Measurements from ENCODE around the gene MAGI2. TPM values are rescaled to one million over a fixed set of nuclear protein-coding genes. Genes with fewer than 3 reads are reported as not detected.

MAGI2 gene
- total RNA-seq, 1 experiment from 2014 or later, result 0.22 TPM

DNA sequence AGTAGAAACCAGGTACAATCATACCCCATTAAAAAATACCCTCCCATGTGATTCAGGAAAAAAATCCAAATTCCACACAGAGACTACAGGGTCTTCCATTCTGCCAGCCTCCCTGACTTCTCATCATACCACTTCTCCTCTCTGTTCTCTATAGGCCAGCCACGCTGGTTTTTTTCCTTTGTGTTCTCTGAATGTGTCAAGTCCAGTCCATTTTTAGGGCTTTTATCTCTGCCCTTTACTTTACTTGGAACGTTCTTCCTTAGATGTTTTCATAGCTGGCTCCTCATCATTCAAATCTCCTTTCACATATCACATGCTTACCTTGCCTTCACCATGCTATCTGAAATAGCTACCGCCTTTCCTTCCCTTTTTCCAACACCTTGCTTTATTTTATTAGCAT is 1057.3 kb downstream of the MAGI2 start:
- Histone ChIP-seq H3K9ac (ENCODE audit: low read length) (no peak overlapping the region), H3K79me2 (ENCODE audit: insufficient read depth, low read length) (no peaks in the 10 kb centered on the region), H3K27ac (ENCODE audit: low read depth, low read length) (no peak overlapping the region), H3K27me3 (ENCODE audit: insufficient read depth, low read length) (peaks cover 49% of the 10 kb centered on the region; the same call in 1 of the 2 replicates), H3K36me3 (ENCODE audit: control insufficient read depth in 1 of 2, insufficient read depth in 2 of 2, low read length in 2 of 2) (no peaks in the 10 kb centered on the region), H3K4me3 (replicated peaks in 1 of 2; ENCODE audit: low read depth in 1 of 2, low read length in 2 of 2) (no peak overlapping the region), H3K9me2 (ENCODE audit: insufficient read depth) (no peaks in the 10 kb centered on the region), H3K4me2 (ENCODE audit: low read length) (no peak overlapping the region), H4K20me1 (ENCODE audit: insufficient read depth) (no peaks in the 10 kb centered on the region), H3K4me1 (ENCODE audit: control insufficient read depth in 1 of 2, insufficient read depth in 2 of 2, low read length in 2 of 2) (no peaks in the 10 kb centered on the region), H2AFZ (ENCODE audit: low read depth, low read length, poor library complexity, severe bottlenecking) (no peak overlapping the region), H3K9me3 (ENCODE audit: control insufficient read depth in 1 of 2, insufficient read depth in 1 of 2, low read depth in 1 of 2, low read length in 2 of 2) (no peaks in the 10 kb centered on the region)
- no peak for ATAC-seq
- DNase-seq (ENCODE audit: low read depth, low spot score), result no peak
- no TSS peak for BruUV-seq (replicated peaks)
- intact Hi-C loops (cut with micrococcal nuclease), result no loop called here
- ChIA-PET CTCF (no interaction called here), RAD21 (ENCODE audit: low non-redundant PET in 1 of 2, low total read pairs in 2 of 2, uncharacterized antibody in 2 of 2, unreplicated experiment in 2 of 2) (no interaction called here), POLR2A (no interaction called here)
- TF ChIP-seq ATF3 (IDR thresholded peaks at IDR 0.05) (no peak), MAX (IDR thresholded peaks at IDR 0.05) (no peak), FOSL1 (IDR thresholded peaks at IDR 0.05; ENCODE audit: low read depth) (no peak), EGR1 (IDR thresholded peaks at IDR 0.05; ENCODE audit: low read depth) (no peak), CBX3 (IDR thresholded peaks at IDR 0.05; ENCODE audit: low read depth) (no peak), EZH2 (IDR thresholded peaks at IDR 0.05) (no peak), POLR2A (IDR thresholded peaks at IDR 0.05; ENCODE audit: borderline replicate concordance, extremely low read depth, insufficient read depth, insufficient read length) (no peak), CEBPB (IDR thresholded peaks at IDR 0.05; ENCODE audit: low read depth) (no peak)
- TF ChIP-seq, protein P1, sequence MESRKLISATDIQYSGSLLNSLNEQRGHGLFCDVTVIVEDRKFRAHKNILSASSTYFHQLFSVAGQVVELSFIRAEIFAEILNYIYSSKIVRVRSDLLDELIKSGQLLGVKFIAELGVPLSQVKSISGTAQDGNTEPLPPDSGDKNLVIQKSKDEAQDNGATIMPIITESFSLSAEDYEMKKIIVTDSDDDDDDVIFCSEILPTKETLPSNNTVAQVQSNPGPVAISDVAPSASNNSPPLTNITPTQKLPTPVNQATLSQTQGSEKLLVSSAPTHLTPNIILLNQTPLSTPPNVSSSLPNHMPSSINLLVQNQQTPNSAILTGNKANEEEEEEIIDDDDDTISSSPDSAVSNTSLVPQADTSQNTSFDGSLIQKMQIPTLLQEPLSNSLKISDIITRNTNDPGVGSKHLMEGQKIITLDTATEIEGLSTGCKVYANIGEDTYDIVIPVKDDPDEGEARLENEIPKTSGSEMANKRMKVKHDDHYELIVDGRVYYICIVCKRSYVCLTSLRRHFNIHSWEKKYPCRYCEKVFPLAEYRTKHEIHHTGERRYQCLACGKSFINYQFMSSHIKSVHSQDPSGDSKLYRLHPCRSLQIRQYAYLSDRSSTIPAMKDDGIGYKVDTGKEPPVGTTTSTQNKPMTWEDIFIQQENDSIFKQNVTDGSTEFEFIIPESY (IDR thresholded peaks at IDR 0.05; ENCODE audit: extremely low read depth, insufficient replicate concordance, low read length), result no peak
